HPDE6-E6E7 (cell line): ENCODE results near the gene DLK1.

Experiments used
- DNase-seq: peaks from one replicate; pipeline ENCODE4 v3.0.0; 2011; ENCODE audit warnings: missing footprints; ENCODE audit errors: extremely low spot score

The DLK1 gene

DNA sequence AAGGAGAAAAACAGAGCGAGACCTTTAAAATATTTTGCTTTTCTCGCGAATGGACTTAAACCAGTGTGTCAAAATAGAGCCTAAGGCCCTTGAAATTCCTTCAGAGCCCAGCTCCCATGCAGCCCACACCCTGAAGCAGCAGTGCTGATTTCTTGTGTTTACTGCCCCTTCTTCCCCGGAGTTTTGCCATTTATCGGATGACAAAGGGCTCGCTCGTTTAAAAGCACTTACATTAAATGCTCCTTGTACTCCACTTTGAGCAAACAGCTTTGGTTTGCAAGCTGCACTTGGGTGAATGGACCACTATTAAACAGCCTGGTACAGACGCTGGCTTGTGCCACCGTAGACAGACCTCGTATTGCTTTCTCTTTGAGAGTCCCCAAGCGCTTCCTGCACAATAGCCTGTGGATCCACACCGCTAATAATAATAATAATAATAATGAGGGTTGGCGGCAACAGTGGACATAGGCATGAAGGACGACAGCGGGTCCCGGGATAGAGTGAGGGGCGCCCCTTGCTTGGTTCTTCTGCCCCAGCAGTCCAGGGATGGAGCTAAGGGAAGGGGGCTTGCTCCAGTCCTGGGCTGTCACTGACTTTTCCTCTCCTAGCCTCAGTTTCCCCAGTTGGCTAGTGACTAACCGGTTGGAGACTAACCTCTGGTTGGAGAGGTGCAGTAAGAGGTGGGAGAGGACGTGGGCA, 6.6 kb downstream of the DLK1 start:
- no peak for DNase-seq

GRCh38 chr14:100734031-100734990, 7.6 kb downstream of the DLK1 start:
- no peak for DNase-seq

DNA sequence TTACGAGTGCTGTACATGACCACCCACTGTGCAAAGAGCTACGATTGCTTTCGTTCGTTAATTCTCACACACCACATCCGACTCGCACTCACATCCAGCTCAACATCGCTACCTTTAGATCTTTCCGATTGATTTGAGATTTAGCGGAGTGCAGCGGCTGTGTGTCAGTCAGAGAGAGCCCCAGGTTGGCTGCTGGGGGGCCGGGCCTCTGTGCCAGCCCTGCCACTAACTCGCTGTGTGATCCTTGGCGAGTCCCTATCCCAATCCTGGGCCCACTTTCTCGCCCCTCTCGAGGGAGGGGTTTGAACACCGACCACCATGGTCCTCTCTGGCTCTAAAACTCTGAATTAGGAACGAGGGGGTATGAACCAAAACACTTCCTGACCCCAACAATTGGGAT, 8.6 kb downstream of the DLK1 start:
- no peak for DNase-seq

DNA sequence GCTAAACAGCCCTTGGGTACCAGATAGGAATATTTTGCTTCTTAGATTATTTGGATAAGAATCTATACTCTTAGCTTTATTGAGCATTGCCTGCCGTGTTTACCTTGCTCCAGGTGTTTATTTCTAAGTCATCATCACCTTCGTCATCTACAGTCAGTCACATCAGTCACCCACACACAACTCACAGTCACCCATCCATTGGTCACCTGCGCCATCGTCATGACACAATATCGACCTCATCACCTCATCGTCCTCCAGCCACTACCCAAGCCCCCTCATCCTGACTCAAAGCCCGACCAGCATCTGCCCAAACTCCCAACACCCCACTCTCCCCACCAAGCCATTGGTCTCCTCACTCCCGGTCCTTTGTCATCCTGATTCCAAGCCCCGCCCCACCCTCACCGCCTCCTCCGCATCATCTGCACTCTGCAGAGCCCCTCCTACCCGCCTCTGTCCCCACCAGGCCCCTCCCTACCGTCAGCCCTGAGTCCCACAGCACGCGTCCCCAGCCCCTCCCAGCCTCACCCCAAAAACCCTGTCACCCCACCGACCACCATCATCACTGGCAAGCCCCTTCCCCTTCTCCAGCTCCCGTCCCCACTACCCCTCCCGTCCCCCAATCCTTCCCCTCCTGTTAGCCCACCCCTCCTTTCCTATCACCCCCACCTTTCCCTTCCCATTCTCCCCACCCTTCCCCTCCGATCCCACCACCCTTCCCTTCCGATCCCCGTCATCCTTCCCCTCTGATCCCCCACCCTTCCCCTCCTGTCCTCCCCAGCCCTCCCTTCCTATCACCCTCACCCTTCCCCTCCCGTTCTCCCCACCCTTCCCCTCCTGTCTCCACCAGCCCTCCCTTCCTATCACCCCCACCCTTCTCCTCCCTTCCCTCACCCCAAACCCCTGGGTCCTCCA, 9.8 kb downstream of the DLK1 start:
- no peak for DNase-seq

DNA sequence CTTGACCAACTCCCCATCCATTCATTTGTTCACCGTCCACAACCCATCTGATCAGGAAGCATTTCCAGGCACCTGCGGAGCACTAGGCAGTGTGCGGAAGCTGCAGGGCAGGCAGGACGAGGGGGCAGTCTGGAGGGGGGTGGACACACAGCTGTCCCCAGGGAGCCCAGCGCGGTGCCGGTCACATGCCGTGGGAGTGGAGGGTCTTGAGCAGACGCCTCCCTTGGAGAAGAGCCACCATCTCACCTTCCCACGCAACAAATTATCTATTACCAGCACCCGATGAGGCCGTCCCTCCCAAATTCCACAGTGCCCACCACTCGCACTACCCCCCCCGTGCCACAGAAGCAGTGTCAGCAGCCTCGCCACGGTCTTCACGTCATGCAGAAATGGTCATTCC, 10.8 kb downstream of the DLK1 start:
- no peak for DNase-seq

GRCh38 chr14:100738269-100738691, 11.6 kb downstream of the DLK1 start:
- no peak for DNase-seq

GRCh38 chr14:100738704-100739131, 12.0 kb downstream of the DLK1 start:
- no peak for DNase-seq

GRCh38 chr14:100739306-100739705, 12.6 kb downstream of the DLK1 start:
- DNase-seq, result no peak

- DNase-seq, result no peak
These were observed 13.6 kb downstream of the DLK1 start for GRCh38 chr14:100740196-100740825.

- DNase-seq, result no peak
These were observed 14.2 kb downstream of the DLK1 start for GRCh38 chr14:100740929-100741328.

- no peak for DNase-seq
These were observed 15.3 kb downstream of the DLK1 start for GRCh38 chr14:100741966-100742365.

- DNase-seq, result no peak
These were observed 19.6 kb downstream of the DLK1 start for GRCh38 chr14:100746326-100746725.

GRCh38 chr14:100747021-100747586, 20.4 kb downstream of the DLK1 start:
- DNase-seq, result peak; percentile 63

GRCh38 chr14:100747736-100748135, 21.0 kb downstream of the DLK1 start:
- DNase-seq, result no peak

DNA sequence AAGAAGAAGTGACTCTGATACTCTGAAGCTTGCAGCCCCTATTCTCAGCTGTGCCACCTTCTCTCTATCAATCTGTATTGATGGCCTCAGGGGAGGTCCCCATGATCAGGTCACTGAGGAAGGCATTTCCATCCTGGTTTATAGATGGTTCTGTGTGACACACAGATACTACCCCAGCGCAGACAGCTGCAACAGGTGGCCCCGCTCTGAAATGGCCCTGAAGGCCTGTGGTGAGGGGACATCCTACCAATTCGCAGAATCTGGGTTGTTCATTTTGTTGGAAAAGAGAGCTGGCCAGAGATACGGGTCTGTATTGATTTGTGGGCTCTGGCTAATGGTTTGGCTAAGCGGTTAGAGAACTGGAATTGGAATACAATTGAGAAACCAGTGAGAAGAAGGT, 21.7 kb downstream of the DLK1 start:
- no peak for DNase-seq

DNA sequence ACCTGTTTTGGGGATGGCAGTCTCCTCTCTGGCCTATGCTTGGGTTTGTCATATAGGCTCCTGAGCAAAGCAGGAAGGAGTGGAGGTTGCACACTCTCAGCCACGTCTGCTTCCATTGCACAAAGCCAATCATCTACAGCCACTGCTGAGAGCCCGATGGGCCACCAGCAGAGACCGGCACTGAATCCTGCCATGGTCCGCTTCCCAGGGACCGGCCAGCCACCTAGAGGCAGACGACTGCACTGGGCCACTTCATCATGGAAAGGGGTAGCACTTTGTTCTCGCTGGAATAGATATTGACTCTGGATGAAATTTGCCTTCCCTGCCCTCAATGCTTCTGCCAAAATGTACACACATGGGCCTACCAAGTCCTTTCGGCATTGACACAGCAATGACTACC, 22.3 kb downstream of the DLK1 start:
- DNase-seq, result no peak

DNA sequence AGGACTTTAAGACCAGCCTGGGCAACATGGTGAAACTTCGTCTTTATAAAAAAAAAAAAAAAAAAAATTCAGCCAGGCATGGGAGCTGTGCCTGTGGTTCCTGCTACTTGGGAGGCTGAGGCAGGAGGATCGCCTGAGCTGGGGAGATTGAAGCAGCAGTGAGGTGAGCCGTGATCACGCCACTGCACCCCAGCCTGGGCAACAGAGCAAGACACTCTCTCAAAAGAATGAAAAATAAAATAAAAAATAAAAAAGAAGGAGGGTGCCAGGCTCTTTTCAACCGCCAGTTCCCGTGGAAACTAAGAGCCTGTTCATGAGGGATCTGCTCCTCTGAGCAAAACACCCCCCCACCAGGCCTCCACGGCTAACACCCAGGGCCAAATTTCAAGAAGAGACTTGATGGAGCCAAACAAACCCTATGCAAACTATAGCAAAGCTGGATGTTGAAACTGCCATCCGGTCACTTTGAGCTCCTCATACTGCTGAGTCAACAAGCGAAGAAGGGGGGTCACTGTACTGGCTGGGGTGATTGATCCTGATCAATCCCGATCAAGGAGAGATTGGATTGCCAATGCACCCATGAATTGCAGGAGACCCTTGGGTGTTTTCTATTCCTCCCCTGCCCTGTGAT, 23.4 kb downstream of the DLK1 start:
- no peak for DNase-seq

GRCh38 chr14:100750762-100751699, 24.3 kb downstream of the DLK1 start:
- no peak for DNase-seq

DNA sequence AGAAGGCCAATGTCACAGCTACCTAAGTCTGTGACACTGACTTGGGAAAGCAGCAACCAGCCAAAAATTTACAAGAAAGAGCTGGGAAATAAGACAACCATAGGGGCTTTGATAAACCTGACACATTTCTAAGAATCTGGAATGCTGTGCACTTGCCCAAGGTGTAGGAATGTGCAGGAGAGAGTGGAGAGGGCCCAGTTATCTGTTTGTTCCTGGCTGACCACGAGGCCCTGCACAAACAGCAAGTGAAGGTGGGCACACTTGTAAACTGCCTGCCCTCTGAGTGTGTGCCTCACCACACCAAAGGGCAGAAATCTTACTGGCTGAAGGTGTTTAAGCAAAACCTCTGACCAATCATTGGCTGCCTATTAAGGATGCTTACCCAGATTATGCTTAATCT, 27.3 kb downstream of the DLK1 start:
- no peak for DNase-seq
